ENCODE data around the gene ENOX1.

ENOX1 gene

DNA sequence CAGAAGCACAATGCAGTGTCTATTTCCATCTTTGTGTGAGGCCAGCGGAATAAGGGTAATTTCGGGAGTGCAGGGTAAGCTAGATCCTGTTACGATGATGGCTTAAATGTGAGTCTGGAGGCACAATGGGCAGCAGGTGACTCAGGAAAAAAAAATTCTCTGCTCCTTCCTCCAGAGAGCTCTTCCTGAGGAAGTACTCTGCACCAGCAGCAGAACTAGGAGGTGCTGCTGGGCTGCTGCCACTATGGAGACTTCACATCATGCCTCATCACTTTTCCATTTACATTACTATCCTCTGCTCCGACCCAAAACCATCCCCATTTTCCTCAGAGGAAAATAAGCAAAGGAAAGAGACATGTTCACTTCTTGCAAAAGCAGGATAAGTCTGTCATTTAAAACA lies 481.4 kb downstream of the ENOX1 start:
- TF ChIP-seq Cebpa-rat (IDR thresholded peaks at IDR 0.05) = no peak
- H3K9ac ChIP-seq = no peak overlapping the region

DNA sequence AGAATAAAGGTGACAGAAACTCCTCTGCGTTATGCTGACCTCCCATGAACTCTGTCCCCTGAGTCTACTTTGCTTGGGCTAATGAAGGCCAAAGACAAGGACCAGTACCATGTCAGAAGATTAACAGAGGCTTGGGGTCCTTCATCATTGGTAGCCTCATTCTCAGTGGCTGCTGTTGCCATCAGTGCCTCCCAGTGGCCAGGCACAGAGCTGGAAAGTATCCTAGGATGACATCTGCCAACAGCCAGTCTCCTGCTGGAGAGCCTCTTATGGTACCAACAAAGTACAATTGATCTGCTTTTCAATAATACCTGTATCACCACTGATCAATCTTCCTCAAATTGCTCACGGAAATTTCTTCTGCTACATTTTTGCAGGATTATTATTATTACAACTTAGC lies 481.8 kb downstream of the ENOX1 start:
- no peak overlapping the region for H3K4me2 ChIP-seq
- H4K20me1 ChIP-seq = no peaks in the 10 kb centered on the region
- H3K4me3 ChIP-seq = no peak overlapping the region
- no peaks in the 10 kb centered on the region for H3K36me3 ChIP-seq
- H3K4me1 ChIP-seq = peaks cover 14% of the 10 kb centered on the region
- TF ChIP-seq Cebpa-rat (IDR thresholded peaks at IDR 0.05) = no peak
- no peak overlapping the region for H3K9ac ChIP-seq
- H3K27ac ChIP-seq = no peak overlapping the region
- H3K27me3 ChIP-seq = no peaks in the 10 kb centered on the region
- H3K9me3 ChIP-seq = no peaks in the 10 kb centered on the region

More for the DNA sequence above, 481.4 kb downstream of the ENOX1 start:
- no peaks in the 10 kb centered on the region for H3K36me3 ChIP-seq
- no peak overlapping the region for H3K27ac ChIP-seq
- H3K4me1 ChIP-seq = peaks cover 14% of the 10 kb centered on the region
- no peaks in the 10 kb centered on the region for H4K20me1 ChIP-seq
- no peaks in the 10 kb centered on the region for H3K9me3 ChIP-seq
- no peaks in the 10 kb centered on the region for H3K27me3 ChIP-seq
- no peak overlapping the region for H3K4me3 ChIP-seq
- no peak overlapping the region for H3K4me2 ChIP-seq

DNA sequence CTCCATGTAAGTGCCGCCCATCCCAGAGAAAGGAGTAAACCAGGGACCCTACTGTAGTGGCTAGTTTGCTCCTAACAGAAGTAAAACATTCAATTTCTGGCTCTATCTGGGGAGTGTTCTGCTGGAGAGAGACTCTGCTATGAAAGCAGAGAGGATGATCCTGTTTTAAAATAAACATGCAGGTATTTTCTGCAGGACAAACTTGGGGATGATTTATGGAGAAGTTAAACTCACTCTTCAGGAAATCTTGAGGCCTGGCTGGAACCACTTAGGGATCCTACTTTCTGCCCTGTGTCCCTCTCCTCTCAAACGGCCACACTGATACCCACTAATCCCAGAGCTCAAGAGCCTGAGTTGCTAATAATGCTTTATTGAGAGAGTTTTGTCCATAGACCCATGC lies 482.3 kb downstream of the ENOX1 start:
- H3K4me1 ChIP-seq = peaks cover 14% of the 10 kb centered on the region
- no peaks in the 10 kb centered on the region for H3K36me3 ChIP-seq
- no peak overlapping the region for H3K9ac ChIP-seq
- no peak overlapping the region for H3K27ac ChIP-seq
- TF ChIP-seq Cebpa-rat (IDR thresholded peaks at IDR 0.05) = no peak
- no peaks in the 10 kb centered on the region for H3K9me3 ChIP-seq
- no peak overlapping the region for H3K4me2 ChIP-seq
- no peaks in the 10 kb centered on the region for H3K27me3 ChIP-seq
- no peaks in the 10 kb centered on the region for H4K20me1 ChIP-seq
- H3K4me3 ChIP-seq = no peak overlapping the region

DNA sequence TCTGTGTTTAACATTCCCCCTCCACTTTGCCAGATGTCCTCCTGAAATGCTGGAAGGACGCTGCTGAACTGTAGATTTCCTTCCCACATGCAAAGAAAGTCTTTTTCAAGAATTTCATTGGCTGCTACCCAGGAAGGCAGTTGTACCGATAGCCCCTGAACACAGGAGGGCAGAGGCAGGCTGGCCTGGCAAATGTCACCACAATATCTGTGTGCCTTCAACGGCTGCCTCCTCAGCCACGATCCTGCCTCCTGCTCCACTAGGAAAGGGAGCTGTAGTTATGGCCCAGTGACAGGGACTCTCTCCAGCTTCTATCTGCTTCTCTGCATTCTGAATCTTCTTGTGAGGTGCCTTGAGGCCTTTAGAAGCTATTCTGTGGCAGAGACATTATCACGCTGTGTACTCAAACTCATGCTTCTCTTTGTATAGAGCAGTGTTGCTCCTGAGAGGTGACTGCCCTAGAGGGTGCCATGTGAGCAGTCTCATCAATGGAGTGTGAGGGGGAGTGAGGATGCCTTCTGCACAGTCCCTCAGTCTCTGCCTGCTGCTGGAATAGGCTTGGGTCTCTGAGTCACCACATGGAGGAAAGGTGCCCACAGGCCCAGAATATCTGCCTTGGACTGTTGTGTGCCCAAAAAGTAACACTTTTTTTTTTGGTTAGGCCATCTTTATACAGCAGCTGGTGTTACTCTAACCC lies 483.6 kb downstream of the ENOX1 start:
- TF ChIP-seq Cebpa-rat (IDR thresholded peaks at IDR 0.05) = no peak
- H3K4me3 ChIP-seq = no peak overlapping the region
- H3K9me3 ChIP-seq = no peaks in the 10 kb centered on the region
- H3K9ac ChIP-seq = no peak overlapping the region
- H4K20me1 ChIP-seq = no peaks in the 10 kb centered on the region
- peaks cover 14% of the 10 kb centered on the region for H3K4me1 ChIP-seq
- H3K4me2 ChIP-seq = peak overlapping the region; percentile 15
- no peaks in the 10 kb centered on the region for H3K36me3 ChIP-seq
- H3K27me3 ChIP-seq = no peaks in the 10 kb centered on the region
- no peak overlapping the region for H3K27ac ChIP-seq

DNA sequence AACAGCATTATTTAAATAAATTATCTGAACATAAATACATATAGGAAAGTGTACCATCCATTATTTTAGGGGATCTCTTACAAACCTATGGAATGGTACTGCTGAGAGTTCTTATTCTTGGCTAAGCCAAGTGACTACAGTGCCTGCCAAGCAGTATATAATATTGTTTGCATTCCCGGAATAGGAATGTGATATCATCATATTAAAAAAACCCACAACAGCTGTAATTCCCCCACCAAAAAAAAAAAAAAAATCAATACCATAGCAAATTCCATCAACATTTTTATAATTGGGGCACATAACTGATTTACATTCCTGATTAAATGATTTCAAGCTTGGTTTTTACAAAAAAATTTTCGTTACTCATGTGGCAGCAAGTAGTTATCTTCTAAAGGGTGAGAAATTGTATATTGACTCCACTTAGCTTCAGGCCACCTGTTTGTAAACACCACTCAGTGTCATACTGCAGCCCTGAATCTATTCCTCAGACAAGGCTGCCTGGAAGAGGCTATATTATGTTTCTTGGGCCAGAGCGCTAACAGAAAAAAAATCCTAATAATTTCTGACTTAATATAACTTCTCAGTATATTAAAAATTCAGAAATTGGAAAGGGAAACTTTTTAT lies 485.3 kb downstream of the ENOX1 start:
- Histone ChIP-seq H3K36me3 (no peaks in the 10 kb centered on the region), H3K9ac (no peak overlapping the region), H3K27me3 (no peaks in the 10 kb centered on the region), H3K4me2 (no peak overlapping the region), H3K4me1 (peaks cover 8% of the 10 kb centered on the region; the same call in 1 of the 2 replicates), H3K27ac (no peak overlapping the region), H3K4me3 (no peak overlapping the region), H3K9me3 (no peaks in the 10 kb centered on the region), H4K20me1 (no peaks in the 10 kb centered on the region)
- no peak for TF ChIP-seq Cebpa-rat (IDR thresholded peaks at IDR 0.05)

DNA sequence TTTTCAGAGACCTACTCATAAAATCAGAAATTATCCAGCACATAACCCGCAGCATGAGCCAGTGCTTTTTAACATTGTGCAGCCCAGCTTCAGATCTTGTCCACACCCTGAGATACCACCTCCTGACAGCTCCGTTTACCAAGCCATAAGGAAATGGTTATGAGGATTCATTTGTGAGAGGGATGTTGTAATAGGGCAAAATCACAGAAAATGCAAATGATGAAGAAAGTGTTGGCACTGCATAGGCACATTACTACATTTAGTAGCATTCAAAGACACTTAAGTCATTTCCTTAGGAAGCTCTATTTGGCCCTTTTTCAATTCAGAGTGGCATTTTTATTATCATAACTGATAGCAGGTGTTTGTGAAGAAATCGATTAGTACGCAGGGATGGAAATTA lies 485.9 kb downstream of the ENOX1 start:
- TF ChIP-seq Cebpa-rat (IDR thresholded peaks at IDR 0.05) = no peak
- no peak overlapping the region for H3K27ac ChIP-seq
- H3K27me3 ChIP-seq = no peaks in the 10 kb centered on the region
- H3K9ac ChIP-seq = no peak overlapping the region
- H3K4me1 ChIP-seq = peaks cover 8% of the 10 kb centered on the region; the same call in 1 of the 2 replicates
- no peaks in the 10 kb centered on the region for H4K20me1 ChIP-seq
- H3K36me3 ChIP-seq = no peaks in the 10 kb centered on the region
- H3K4me2 ChIP-seq = no peak overlapping the region
- no peak overlapping the region for H3K4me3 ChIP-seq
- no peaks in the 10 kb centered on the region for H3K9me3 ChIP-seq

DNA sequence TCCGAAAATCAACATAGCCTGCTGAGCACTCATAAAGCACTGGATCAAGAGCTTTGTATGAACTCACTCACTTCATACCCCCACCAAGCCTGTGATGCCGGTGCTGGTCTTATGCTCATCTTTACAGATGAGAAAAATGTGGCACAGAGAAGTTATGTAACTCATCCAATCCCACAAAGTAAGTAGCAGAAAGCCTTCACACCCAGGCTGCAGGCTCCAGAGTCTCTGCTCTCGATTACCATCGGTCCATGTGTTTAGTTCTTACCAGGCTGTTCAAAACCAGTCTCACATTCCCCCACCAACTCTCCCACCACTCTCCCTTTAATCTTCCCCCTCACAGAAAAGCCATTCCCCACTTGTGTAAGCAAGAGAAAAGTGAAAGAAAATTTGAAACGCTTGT lies 487.4 kb downstream of the ENOX1 start:
- Histone ChIP-seq H3K27me3 (no peaks in the 10 kb centered on the region), H3K4me2 (0 out of 2 replicates have a peak overlapping the region, but pooled peaks have one; percentile 7)

DNA sequence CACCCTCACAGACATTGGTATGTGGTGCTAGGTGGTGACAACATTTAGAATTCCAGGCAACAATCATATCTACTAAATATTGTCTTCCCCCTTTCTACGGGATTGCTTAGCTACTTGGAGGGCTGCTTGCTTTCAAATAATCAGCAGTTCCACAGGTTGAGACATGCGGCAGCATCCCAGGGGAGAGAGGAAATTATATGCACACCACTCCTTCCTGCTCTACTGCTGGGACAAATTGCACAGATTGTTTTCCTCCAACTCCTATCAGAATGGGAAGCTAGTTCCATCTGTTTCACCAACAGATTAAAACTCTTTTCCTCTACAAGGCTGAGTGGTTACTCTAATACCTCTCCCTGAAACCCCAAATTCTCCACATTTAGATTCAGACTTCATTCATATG lies 488.0 kb downstream of the ENOX1 start:
- no peak overlapping the region for H3K9ac ChIP-seq
- no peak overlapping the region for H3K27ac ChIP-seq
- H3K36me3 ChIP-seq = no peaks in the 10 kb centered on the region
- H3K27me3 ChIP-seq = no peaks in the 10 kb centered on the region
- H3K9me3 ChIP-seq = no peaks in the 10 kb centered on the region
- H3K4me3 ChIP-seq = no peak overlapping the region
- no peaks in the 10 kb centered on the region for H4K20me1 ChIP-seq
- H3K4me2 ChIP-seq = peak overlapping the region; percentile 7; the same call in 1 of the 2 replicates
- peaks cover 8% of the 10 kb centered on the region; the same call in 1 of the 2 replicates for H3K4me1 ChIP-seq
- TF ChIP-seq Cebpa-rat (IDR thresholded peaks at IDR 0.05) = no peak

More for the DNA sequence above, 487.4 kb downstream of the ENOX1 start:
- H3K4me1 ChIP-seq = peaks cover 8% of the 10 kb centered on the region; the same call in 1 of the 2 replicates
- H3K9me3 ChIP-seq = no peaks in the 10 kb centered on the region
- no peak for TF ChIP-seq Cebpa-rat (IDR thresholded peaks at IDR 0.05)
- no peak overlapping the region for H3K27ac ChIP-seq
- H3K4me3 ChIP-seq = no peak overlapping the region
- no peaks in the 10 kb centered on the region for H3K36me3 ChIP-seq
- H3K9ac ChIP-seq = no peak overlapping the region
- no peaks in the 10 kb centered on the region for H4K20me1 ChIP-seq

DNA sequence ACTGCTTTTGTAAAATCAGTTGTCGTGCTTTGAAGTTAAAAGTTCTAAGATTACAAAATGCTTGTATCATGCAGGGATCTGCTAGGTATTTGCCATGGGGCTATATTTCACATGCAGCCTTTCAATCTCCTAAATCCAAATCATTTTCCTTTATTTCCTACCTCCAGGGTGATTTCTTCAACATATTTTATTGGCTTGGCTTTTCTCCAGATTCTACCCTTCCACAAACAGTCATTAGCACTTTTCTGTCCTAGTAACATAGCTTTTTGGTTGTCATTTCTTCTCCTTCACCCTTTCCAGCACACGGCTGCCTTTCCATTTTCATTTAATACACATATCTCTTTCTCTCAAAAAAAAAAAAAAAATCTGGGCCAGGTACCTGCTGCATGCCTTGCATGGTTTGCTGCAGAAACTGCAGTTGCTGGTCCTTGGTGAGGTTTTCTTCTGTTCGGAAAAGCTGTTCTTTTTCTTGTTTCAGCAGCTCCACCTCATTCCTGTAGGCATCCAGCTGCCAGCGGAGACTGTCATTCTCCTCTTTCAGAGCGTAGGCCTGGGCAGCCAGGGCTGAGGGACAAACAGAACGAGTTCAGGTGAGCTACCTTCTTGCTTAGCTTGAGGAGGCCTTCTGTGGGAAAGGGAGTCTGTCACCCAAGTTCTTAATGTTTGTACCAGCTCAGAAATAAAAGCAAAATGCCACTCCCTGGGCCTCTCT lies 488.6 kb downstream of the ENOX1 start:
- TF ChIP-seq Cebpa-rat (IDR thresholded peaks at IDR 0.05) = no peak
- no peak overlapping the region for H3K4me2 ChIP-seq
- H3K4me1 ChIP-seq = peaks cover 4% of the 10 kb centered on the region; the same call in 1 of the 2 replicates
- H3K9ac ChIP-seq = no peak overlapping the region
- H3K27me3 ChIP-seq = no peaks in the 10 kb centered on the region
- no peak overlapping the region for H3K4me3 ChIP-seq
- no peak overlapping the region for H3K27ac ChIP-seq
- H3K9me3 ChIP-seq = no peaks in the 10 kb centered on the region
- no peaks in the 10 kb centered on the region for H3K36me3 ChIP-seq
- H4K20me1 ChIP-seq = no peaks in the 10 kb centered on the region
